PC-9 (cell line): ENCODE results near the gene RASAL2.

ENCODE experiments used
- EZH2 ChIP-seq: fragments of 200-600 bp; sonication (generic); IDR thresholded peaks from 2 replicates; pipeline ENCODE4 v1.8.0; 2017; ENCODE audit warnings: antibody characterized with exemption, low read depth
- TF ChIP-seq, protein P1 (sequence below): fragments of 200-600 bp; sonication (generic); conservative IDR thresholded peaks from 2 replicates; pipeline ENCODE4 v1.6.1; 2017; ENCODE audit warnings: mixed run types, antibody characterized with exemption, mild to moderate bottlenecking, moderate library complexity

- TF ChIP-seq, protein P1, sequence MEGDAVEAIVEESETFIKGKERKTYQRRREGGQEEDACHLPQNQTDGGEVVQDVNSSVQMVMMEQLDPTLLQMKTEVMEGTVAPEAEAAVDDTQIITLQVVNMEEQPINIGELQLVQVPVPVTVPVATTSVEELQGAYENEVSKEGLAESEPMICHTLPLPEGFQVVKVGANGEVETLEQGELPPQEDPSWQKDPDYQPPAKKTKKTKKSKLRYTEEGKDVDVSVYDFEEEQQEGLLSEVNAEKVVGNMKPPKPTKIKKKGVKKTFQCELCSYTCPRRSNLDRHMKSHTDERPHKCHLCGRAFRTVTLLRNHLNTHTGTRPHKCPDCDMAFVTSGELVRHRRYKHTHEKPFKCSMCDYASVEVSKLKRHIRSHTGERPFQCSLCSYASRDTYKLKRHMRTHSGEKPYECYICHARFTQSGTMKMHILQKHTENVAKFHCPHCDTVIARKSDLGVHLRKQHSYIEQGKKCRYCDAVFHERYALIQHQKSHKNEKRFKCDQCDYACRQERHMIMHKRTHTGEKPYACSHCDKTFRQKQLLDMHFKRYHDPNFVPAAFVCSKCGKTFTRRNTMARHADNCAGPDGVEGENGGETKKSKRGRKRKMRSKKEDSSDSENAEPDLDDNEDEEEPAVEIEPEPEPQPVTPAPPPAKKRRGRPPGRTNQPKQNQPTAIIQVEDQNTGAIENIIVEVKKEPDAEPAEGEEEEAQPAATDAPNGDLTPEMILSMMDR: no peak
- no peak for TF ChIP-seq EZH2
Observed at GRCh38 chr1:178506669-178507068, 412.8 kb downstream of the RASAL2 start.
